ENCODE data around the gene NDRG3. TPM values are rescaled to one million over a fixed set of nuclear protein-coding genes. Genes with fewer than 3 reads are reported as not detected.
A peak's percentile ranks its signal among the peaks of the same experiment; 100 is the strongest.
"Not testable (repeated sequence)": the region's sequence is repeated elsewhere in the genome, so short reads cannot be mapped to it uniquely, and the experiment has no call there.

The NDRG3 gene
- total RNA-seq, 1 donor from 2014 or later: 28.9 TPM

GRCh38 chr20:36645353-36645752, 100.5 kb downstream of the NDRG3 start:
- DNase-seq (ENCODE audit: low read depth in 2 of 2): no peak

GRCh38 chr20:36644706-36645095, 101.2 kb downstream of the NDRG3 start:
- DNase-seq (ENCODE audit: low read depth in 2 of 2): peak in 1 of 2 donors; percentile 37

- no peak for DNase-seq (ENCODE audit: low read depth in 2 of 2)
Measured at GRCh38 chr20:36644032-36644705, 101.7 kb downstream of the NDRG3 start.

- DNase-seq (ENCODE audit: low read depth in 2 of 2): no peak
Measured at GRCh38 chr20:36642136-36642535, 103.8 kb downstream of the NDRG3 start.

- no peak for DNase-seq (ENCODE audit: low read depth in 2 of 2)
Measured at GRCh38 chr20:36641506-36641843, 104.4 kb downstream of the NDRG3 start.

- DNase-seq (ENCODE audit: low read depth in 2 of 2): not testable (repeated sequence)
Measured at GRCh38 chr20:36638876-36639400, 107.0 kb downstream of the NDRG3 start.

- no peak for DNase-seq (ENCODE audit: low read depth in 2 of 2)
Measured at GRCh38 chr20:36634342-36634741, 111.5 kb downstream of the NDRG3 start.

GRCh38 chr20:36633285-36633772, 112.6 kb downstream of the NDRG3 start:
- DNase-seq (ENCODE audit: low read depth in 2 of 2): no peak

GRCh38 chr20:36632487-36633284, 113.2 kb downstream of the NDRG3 start:
- no peak for DNase-seq (ENCODE audit: low read depth in 2 of 2)

- no peak for DNase-seq (ENCODE audit: low read depth in 2 of 2)
Measured at GRCh38 chr20:36632147-36632486, 113.8 kb downstream of the NDRG3 start.

- no peak for DNase-seq (ENCODE audit: low read depth in 2 of 2)
Measured at GRCh38 chr20:36631646-36632045, 114.2 kb downstream of the NDRG3 start.

- DNase-seq (ENCODE audit: low read depth in 2 of 2): no peak
Measured at GRCh38 chr20:36629719-36630681, 115.9 kb downstream of the NDRG3 start.

GRCh38 chr20:36628076-36628475, 117.8 kb downstream of the NDRG3 start:
- no peak for DNase-seq (ENCODE audit: low read depth in 2 of 2)

- no peak for DNase-seq (ENCODE audit: low read depth in 2 of 2)
Measured at GRCh38 chr20:36624944-36625324, 121.0 kb downstream of the NDRG3 start.

GRCh38 chr20:36624068-36624943, 121.6 kb downstream of the NDRG3 start:
- DNase-seq (ENCODE audit: low read depth in 2 of 2): no peak

- DNase-seq (ENCODE audit: low read depth in 2 of 2): no peak
Measured at GRCh38 chr20:36623444-36623843, 122.4 kb downstream of the NDRG3 start.

- DNase-seq (ENCODE audit: low read depth in 2 of 2): no peak
Measured at GRCh38 chr20:36620917-36621316, 125.0 kb downstream of the NDRG3 start.

- no peak for DNase-seq (ENCODE audit: low read depth in 2 of 2)
Measured at GRCh38 chr20:36614781-36615557, 130.9 kb downstream of the NDRG3 start.

- DNase-seq (ENCODE audit: low read depth in 2 of 2): no peak
Measured at GRCh38 chr20:36613974-36614373, 131.9 kb downstream of the NDRG3 start.

- no peak for DNase-seq (ENCODE audit: low read depth in 2 of 2)
Measured at GRCh38 chr20:36611625-36612024, 134.3 kb downstream of the NDRG3 start.

All from dermis microvascular lymphatic vessel endothelial cell (primary cell).